Activated CD8-positive, alpha-beta T cell treated with anti-CD3 and anti-CD28 coated beads for 36 hours (primary cell): ENCODE results near the gene SLC4A8. TPM values are rescaled to one million over a fixed set of nuclear protein-coding genes. Genes with fewer than 3 reads are reported as not detected.

Experiments used
- ATAC-seq: fragments of 200-7000 bp; cut with Tn5 transposase; one replicate; pipeline ENCODE4 v1.10.0; 2021; ENCODE audit warnings: mild to moderate bottlenecking, moderate library complexity
- CTCF ChIA-PET: fragments of 350-600 bp; sonication (Branson Sonifier 250); formaldehyde crosslinking; loops from one replicate; lab custom pipeline; 2021; ENCODE audit warnings: antibody characterized with exemption; lab: Charles Lee
- POLR2A ChIA-PET: fragments of 350-600 bp; sonication (Branson Sonifier 250); formaldehyde crosslinking; loops from one replicate; lab custom pipeline; 2021; ENCODE audit warnings: antibody characterized with exemption; lab: Charles Lee
- DNase-seq: peaks from one replicate; pipeline ENCODE4 v3.0.0-alpha.2; 2020
- H3K27ac Mint-ChIP-seq: one replicate; pipeline ENCODE4 v1.8.0; 2021; ENCODE audit warnings: mild to moderate bottlenecking, mixed read lengths
- H3K27me3 Mint-ChIP-seq: one replicate; pipeline ENCODE4 v1.8.0; 2021; ENCODE audit warnings: mixed read lengths
- H3K36me3 Mint-ChIP-seq: one replicate; pipeline ENCODE4 v1.8.0; 2021; ENCODE audit warnings: low read depth, mixed read lengths
- H3K4me1 Mint-ChIP-seq: one replicate; pipeline ENCODE4 v1.8.0; 2021; ENCODE audit warnings: low read depth, mixed read lengths
- H3K4me3 Mint-ChIP-seq: one replicate; pipeline ENCODE4 v1.8.0; 2021; ENCODE audit warnings: mild to moderate bottlenecking, moderate library complexity, mixed read lengths
- H3K9me3 Mint-ChIP-seq: one replicate; pipeline ENCODE4 v1.8.0; 2021; ENCODE audit warnings: mixed read lengths
- CTCF ChIP-seq: fragments of 200-600 bp; IDR thresholded peaks from one replicate; pipeline ENCODE4 v1.8.0; 2022; ENCODE audit warnings: antibody characterized with exemption, mild to moderate bottlenecking
- intact Hi-C: fragments of 100-400 bp; cut with micrococcal nuclease; formaldehyde crosslinking; loops from one replicate; pipeline ENCODE4 v1.10.0; 2022
- total RNA-seq, 2 experiments: library from RNA; stranded (reverse); gene quantifications; one replicate each; pipeline ENCODE4 v1.2.3, GENCODE V29; 2021

The SLC4A8 gene
- total RNA-seq, 2 experiments from 2014 or later = 1.1 to 2.7 TPM

GRCh38 chr12:51390457-51390856 lies 34.2 kb upstream of the SLC4A8 start:
- no peak for ATAC-seq
- H3K27ac Mint-ChIP-seq = peak overlapping the region; percentile 78

GRCh38 chr12:51390891-51391282 lies 33.7 kb upstream of the SLC4A8 start:
- POLR2A ChIA-PET = interaction anchor here (0.6 to 4.6 kb wide), 6 partner anchors 8 to 429 kb away, joined by 3 to 30 read pairs (median 4); no protein-coding TSS in a partner anchor
- no peak for TF ChIP-seq CTCF
- H3K4me1 Mint-ChIP-seq = peaks cover 73% of the 10 kb centered on the region
- ATAC-seq (peak; percentile 19), DNase-seq (peak; percentile 55)
- H3K27ac Mint-ChIP-seq = peak overlapping the region; percentile 78
- intact Hi-C loops = no loop called here
- peaks cover 7% of the 10 kb centered on the region for H3K36me3 Mint-ChIP-seq
- CTCF ChIA-PET = interaction anchor here (1.2 kb wide), 1 partner anchor 429 kb away, joined by 4 read pairs; no protein-coding TSS in a partner anchor
- H3K9me3 Mint-ChIP-seq = no peaks in the 10 kb centered on the region
- no peaks in the 10 kb centered on the region for H3K27me3 Mint-ChIP-seq
- peak overlapping the region; percentile 89 for H3K4me3 Mint-ChIP-seq

More at GRCh38 chr12:51390457-51390856, 34.2 kb upstream of the SLC4A8 start:
- Mint-ChIP-seq H3K4me3 (peak overlapping the region; percentile 89), H3K4me1 (peaks cover 69% of the 10 kb centered on the region), H3K9me3 (no peaks in the 10 kb centered on the region), H3K27me3 (no peaks in the 10 kb centered on the region), H3K36me3 (peaks cover 8% of the 10 kb centered on the region)
- POLR2A ChIA-PET = interaction anchor here (1.0 to 4.6 kb wide), 4 partner anchors 18 to 430 kb away, joined by 3 to 30 read pairs (median 5); no protein-coding TSS in a partner anchor
- intact Hi-C loops = no loop called here
- CTCF ChIA-PET = interaction anchor here (1.2 kb wide), 1 partner anchor 429 kb away, joined by 4 read pairs; no protein-coding TSS in a partner anchor
- no peak for TF ChIP-seq CTCF
- no peak for DNase-seq

GRCh38 chr12:51391283-51392123 lies 33.1 kb upstream of the SLC4A8 start, which contains the start of gene GALNT6:
TSS of gene GALNT6 (minus strand) at chr12:51391406. CDS start at chr12:51379781, 11,625 bp downstream.
- ChIA-PET CTCF (no interaction called here), POLR2A (interaction anchor here (0.6 to 4.6 kb wide), 7 partner anchors 9 to 429 kb away, joined by 3 to 30 read pairs (median 4); no protein-coding TSS in a partner anchor)
- H3K27ac Mint-ChIP-seq = peak within 1 kb of the TSS; percentile 78
- TF ChIP-seq CTCF = no peak
- H3K4me1 Mint-ChIP-seq = peaks cover 74% of the 10 kb centered on the region
- peak within 1 kb of the TSS; percentile 89 for H3K4me3 Mint-ChIP-seq
- intact Hi-C loops = no loop called here
- DNase-seq (peak; percentile 75), ATAC-seq (peak; percentile 47)
- H3K36me3 Mint-ChIP-seq = peaks cover 7% of the 10 kb centered on the region
- H3K27me3 Mint-ChIP-seq = no peaks in the 10 kb centered on the region
- H3K9me3 Mint-ChIP-seq = no peaks in the 10 kb centered on the region

- Mint-ChIP-seq H3K4me3 (peak overlapping the region; percentile 89), H3K9me3 (no peaks in the 10 kb centered on the region), H3K27ac (peak overlapping the region; percentile 89), H3K36me3 (peaks cover 7% of the 10 kb centered on the region), H3K27me3 (no peaks in the 10 kb centered on the region), H3K4me1 (peaks cover 68% of the 10 kb centered on the region)
- DNase-seq = peak; percentile 62
- TF ChIP-seq CTCF = no peak
- no peak for ATAC-seq
- intact Hi-C loops = no loop called here
- ChIA-PET CTCF (interaction anchor here (1.0 to 1.4 kb wide), 2 partner anchors 11 to 29 kb away, joined by 3 read pairs; no protein-coding TSS in a partner anchor), POLR2A (interaction anchor here (0.6 to 4.6 kb wide), 6 partner anchors 9 to 596 kb away, joined by 3 to 30 read pairs (median 3); no protein-coding TSS in a partner anchor)
Measured at GRCh38 chr12:51392556-51393237, 31.9 kb upstream of the SLC4A8 start.
